Measurements from ENCODE around the gene PFKL. TPM values are rescaled to one million over a fixed set of nuclear protein-coding genes. Genes with fewer than 3 reads are reported as not detected.

PFKL gene
- total RNA-seq, 1 experiment from 2014 or later = 134 TPM

- H3K36me3 Mint-ChIP-seq = no peaks in the 10 kb centered on the region
- no peak for TF ChIP-seq JUN (CRISPR knock-in tag; IDR thresholded peaks at IDR 0.05)
- no peak for TF ChIP-seq E2F1 (CRISPR knock-in tag; IDR thresholded peaks at IDR 0.05)
- no peak for TF ChIP-seq RELA (CRISPR knock-in tag; IDR thresholded peaks at IDR 0.05; ENCODE audit: borderline replicate concordance)
- no peak for TF ChIP-seq HMGXB4 (CRISPR knock-in tag; IDR thresholded peaks at IDR 0.05)
- TF ChIP-seq SP1 (CRISPR knock-in tag; conservative IDR thresholded peaks at IDR 0.05) = no peak
- TF ChIP-seq ZNF423 (CRISPR knock-in tag; IDR thresholded peaks at IDR 0.05) = no peak
- TF ChIP-seq ZNF219 (CRISPR knock-in tag; IDR thresholded peaks at IDR 0.05; ENCODE audit: borderline replicate concordance) = no peak
- TF ChIP-seq NR1H2 (CRISPR knock-in tag; IDR thresholded peaks at IDR 0.05) = no peak
- H3K27ac Mint-ChIP-seq = no peak overlapping the region
- POLR2A ChIA-PET = no interaction called here
- no peak overlapping the region for H3K4me3 Mint-ChIP-seq
- H3K4me1 Mint-ChIP-seq = peaks cover 4% of the 10 kb centered on the region; the same call in 1 of the 2 replicates
- H3K9me3 Mint-ChIP-seq = no peaks in the 10 kb centered on the region
- CTCF ChIA-PET = no interaction called here
- ATAC-seq (no peak), DNase-seq (ENCODE audit: low spot score) (no peak)
- H3K27me3 Mint-ChIP-seq (ENCODE audit: low read depth) = peaks cover 11% of the 10 kb centered on the region
These were observed 5.3 kb upstream of the PFKL start for GRCh38 chr21:44294391-44295162.

- no peak for DNase-seq (ENCODE audit: low spot score)
- TF ChIP-seq ATF1 (CRISPR knock-in tag; IDR thresholded peaks at IDR 0.05) (no peak), CREM (CRISPR knock-in tag; IDR thresholded peaks at IDR 0.05) (no peak), MYBL2 (CRISPR knock-in tag; IDR thresholded peaks at IDR 0.05) (no peak), IRF1 (CRISPR knock-in tag; IDR thresholded peaks at IDR 0.05) (no peak), AR (CRISPR knock-in tag; IDR thresholded peaks at IDR 0.05) (no peak), SMAD4 (CRISPR knock-in tag; IDR thresholded peaks at IDR 0.05) (no peak), ZNF263 (CRISPR knock-in tag; IDR thresholded peaks at IDR 0.05; ENCODE audit: low read depth) (no peak), MAX (CRISPR knock-in tag; IDR thresholded peaks at IDR 0.05) (no peak), ZNF425 (CRISPR knock-in tag; conservative IDR thresholded peaks at IDR 0.05) (no peak), AFF4 (CRISPR knock-in tag; IDR thresholded peaks at IDR 0.05; ENCODE audit: borderline replicate concordance) (no peak), ZBTB21 (CRISPR knock-in tag; IDR thresholded peaks at IDR 0.05; ENCODE audit: borderline replicate concordance) (no peak), ZNF121 (CRISPR knock-in tag; IDR thresholded peaks at IDR 0.05) (no peak)
- peaks cover 11% of the 10 kb centered on the region for H3K27me3 Mint-ChIP-seq (ENCODE audit: low read depth)
- POLR2A ChIA-PET = no interaction called here
- H3K9me3 Mint-ChIP-seq = no peaks in the 10 kb centered on the region
- no peak overlapping the region for H3K27ac Mint-ChIP-seq
- H3K4me1 Mint-ChIP-seq = peaks cover 4% of the 10 kb centered on the region; the same call in 1 of the 2 replicates
- no peaks in the 10 kb centered on the region for H3K36me3 Mint-ChIP-seq
- CTCF ChIA-PET = interaction anchor here (1.1 kb wide), 1 partner anchor 27 kb away, joined by 3 read pairs; no protein-coding TSS in a partner anchor
- no peak for ATAC-seq
- H3K4me3 Mint-ChIP-seq = no peak overlapping the region
These were observed 4.7 kb upstream of the PFKL start for GRCh38 chr21:44295163-44295573.

Data from WTC11 (cell line).